Caco-2 (cell line): ENCODE measurements around the gene ARX. TPM values are rescaled to one million over a fixed set of nuclear protein-coding genes. Genes with fewer than 3 reads are reported as not detected.

Source experiments
- Bru-seq: library from RNA; stranded (reverse); fragments of 400-500 nt; gene quantifications from one replicate; lab custom pipeline; 2021; lab: Mats Ljungman, UMichigan
- BruChase-seq, 2 experiments: library from RNA; stranded (reverse); fragments of 400-500 nt; gene quantifications; one replicate each; lab custom pipeline; 2021; lab: Mats Ljungman, UMichigan
- BruUV-seq: library from RNA; stranded (reverse); fragments of 400-500 nt; replicated peaks from 2 replicates; lab custom pipeline; 2021; lab: Mats Ljungman, UMichigan
- CTCF ChIA-PET: fragments of 300-600 bp; sonication (Branson Sonifier 250); formaldehyde crosslinking; loops from one replicate; lab custom pipeline; 2022; ENCODE audit warnings: antibody characterized with exemption; lab: Charles Lee
- POLR2A ChIA-PET: fragments of 300-600 bp; sonication (Branson Sonifier 250); formaldehyde crosslinking; loops from one replicate; lab custom pipeline; 2022; ENCODE audit warnings: antibody characterized with exemption; lab: Charles Lee
- DNase-seq, 2 experiments: peaks; one replicate each; pipeline versions ENCODE4 v3.0.0 to v3.0.0-alpha.2; 2020 to 2022
- H3K27me3 ChIP-seq: replicated peaks from 2 replicates; pipeline ENCODE4 v1.6.0; 2011; ENCODE audit warnings: low read length; ENCODE audit not compliant: control insufficient read depth, insufficient read depth
- H3K36me3 ChIP-seq: 2 replicates; pipeline ENCODE4 v1.5.1; 2011; ENCODE audit warnings: low read length; ENCODE audit not compliant: control insufficient read depth, insufficient read depth
- H3K4me1 ChIP-seq: fragments of 250-450 bp; sonication (Bioruptor Pico); 2 replicates; pipeline ENCODE4 v1.5.1; 2020; ENCODE audit warnings: mild to moderate bottlenecking
- H3K4me3 ChIP-seq: 2 replicates; pipeline ENCODE4 v1.5.1; 2011; ENCODE audit warnings: low read depth, mild to moderate bottlenecking, control low read depth, low read length
- H3K9me3 ChIP-seq: fragments of 250-450 bp; sonication (Bioruptor Pico); 2 replicates; pipeline ENCODE4 v1.5.1; 2020; ENCODE audit warnings: mild to moderate bottlenecking, moderate library complexity
- H3K27ac Mint-ChIP-seq: one replicate; pipeline ENCODE4 v1.8.0; 2022; ENCODE audit warnings: mixed read lengths; ENCODE audit not compliant: unreplicated experiment
- H3K27me3 Mint-ChIP-seq: one replicate; pipeline ENCODE4 v1.8.0; 2022; ENCODE audit warnings: mixed read lengths; ENCODE audit not compliant: insufficient read depth, unreplicated experiment
- H3K36me3 Mint-ChIP-seq: one replicate; pipeline ENCODE4 v1.8.0; 2022; ENCODE audit warnings: mild to moderate bottlenecking, mixed read lengths; ENCODE audit not compliant: insufficient read depth, unreplicated experiment
- H3K4me1 Mint-ChIP-seq: one replicate; pipeline ENCODE4 v1.8.0; 2022; ENCODE audit warnings: low read depth, mixed read lengths; ENCODE audit not compliant: unreplicated experiment
- H3K4me3 Mint-ChIP-seq: one replicate; pipeline ENCODE4 v1.8.0; 2022; ENCODE audit warnings: mild to moderate bottlenecking, moderate library complexity, mixed read lengths; ENCODE audit not compliant: unreplicated experiment
- H3K9me3 Mint-ChIP-seq: one replicate; pipeline ENCODE4 v1.8.0; 2022; ENCODE audit warnings: mixed read lengths; ENCODE audit not compliant: unreplicated experiment
- CTCF ChIP-seq, 2 experiments: fragments of 200-600 bp in 1 of 2; IDR thresholded peaks; 1 replicate in 1 of 2; 2 replicates in 1 of 2; pipeline versions ENCODE4 v1.5.1 to v1.8.0; 2011 to 2022; ENCODE audit warnings: antibody characterized with exemption in 1 of 2, control low read depth in 1 of 2, inconsistent platforms in 1 of 2, low read depth in 1 of 2, low read length in 1 of 2, mild to moderate bottlenecking in 1 of 2, moderate library complexity in 1 of 2; ENCODE audit not compliant: insufficient read depth in 1 of 2, severe bottlenecking in 1 of 2, unreplicated experiment in 1 of 2
- intact Hi-C: fragments of 100-400 bp; cut with micrococcal nuclease; formaldehyde crosslinking; loops from one replicate; pipeline ENCODE4 v1.10.0; 2022; ENCODE audit not compliant: unreplicated experiment
- long read RNA-seq: library from polyadenylated mRNA; stranded (forward); transcript quantifications from one replicate; pipeline ENCODE4 v2.0.0, GENCODE V29; 2022
- total RNA-seq: library from RNA; stranded (reverse); gene quantifications from 2 replicates; pipeline ENCODE4 v1.2.3, GENCODE V29; 2022

The ARX gene
- total RNA-seq (0.49 and 0.52 TPM in 2 replicates), Bru-seq, nascent RNA (percentile 23 among the genes with signal in this experiment), BruChase-seq, experiment 1, labeled RNA remaining after a 2-hour chase (percentile 17 among the genes with signal in this experiment), BruChase-seq, experiment 2, labeled RNA remaining after a 6-hour chase (percentile 19 among the genes with signal in this experiment)
- long read RNA-seq, partial matches to known transcripts: 0 of 1 reads
- long read RNA-seq, other reads (novel, unspliced or antisense): 1 of 1 reads

GRCh38 chrX:25015486-25016360 lies at the start of gene ARX:
Gene ARX (minus strand): TSS chrX:25015965. CDS start chrX:25015737, 228 bp downstream.
- H3K9me3 Mint-ChIP-seq: no peaks in the 10 kb centered on the region
- peaks cover 20% of the 10 kb centered on the region for H3K27me3 Mint-ChIP-seq
- Histone ChIP-seq H3K4me3 (no peak within 1 kb of the TSS), H3K4me1 (no peaks in the 10 kb centered on the region), H3K9me3 (no peaks in the 10 kb centered on the region), H3K27me3 (no peaks in the 10 kb centered on the region; the same call in 1 of the 2 replicates), H3K36me3 (no peaks in the 10 kb centered on the region)
- BruUV-seq: no TSS peak
- peaks cover 6% of the 10 kb centered on the region for H3K36me3 Mint-ChIP-seq
- no peaks in the 10 kb centered on the region for H3K4me1 Mint-ChIP-seq
- peak; percentile 67 to 72 for DNase-seq
- no peak within 1 kb of the TSS for H3K27ac Mint-ChIP-seq
- no peak for TF ChIP-seq CTCF (IDR thresholded peaks at IDR 0.05; ENCODE audit: insufficient read depth in 1 of 2, low read depth in 1 of 2, low read length in 1 of 2, severe bottlenecking in 1 of 2, unreplicated experiment in 1 of 2)
- ChIA-PET CTCF (no interaction called here), POLR2A (no interaction called here)
- intact Hi-C loops: no loop called here
- peak within 1 kb of the TSS; percentile 73 for H3K4me3 Mint-ChIP-seq

DNA sequence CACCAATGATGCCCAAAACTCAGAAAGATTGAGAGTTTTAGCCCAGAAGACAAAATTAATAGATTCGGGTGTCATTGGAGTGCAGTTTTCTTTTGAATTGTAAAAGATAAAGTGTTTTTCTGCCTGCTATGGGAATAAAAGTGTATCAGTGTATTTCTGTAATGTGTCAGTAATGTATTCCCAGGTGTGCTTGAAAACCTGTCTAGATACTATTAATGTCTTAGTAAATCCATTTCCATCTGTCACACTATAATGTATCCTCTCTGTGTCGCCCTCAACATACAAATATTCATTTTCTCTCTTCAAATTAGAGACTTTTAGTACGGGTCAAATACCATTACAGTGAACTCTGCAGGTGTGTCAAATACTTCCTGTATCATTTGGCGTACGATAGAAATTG lies 43.5 kb upstream of the ARX start:
- BruUV-seq: no TSS peak
- intact Hi-C loops: no loop called here
- TF ChIP-seq CTCF (IDR thresholded peaks at IDR 0.05; ENCODE audit: insufficient read depth in 1 of 2, low read depth in 1 of 2, low read length in 1 of 2, severe bottlenecking in 1 of 2, unreplicated experiment in 1 of 2): no peak
- Histone ChIP-seq H3K36me3 (no peaks in the 10 kb centered on the region), H3K27me3 (no peaks in the 10 kb centered on the region), H3K4me1 (no peaks in the 10 kb centered on the region), H3K4me3 (no peak overlapping the region), H3K9me3 (no peaks in the 10 kb centered on the region)
- H3K36me3 Mint-ChIP-seq: no peaks in the 10 kb centered on the region
- H3K27ac Mint-ChIP-seq: no peak overlapping the region
- no peak for DNase-seq
- H3K4me3 Mint-ChIP-seq: no peak overlapping the region
- no peaks in the 10 kb centered on the region for H3K4me1 Mint-ChIP-seq
- POLR2A ChIA-PET: no interaction called here
- H3K27me3 Mint-ChIP-seq: peaks cover 3% of the 10 kb centered on the region
- H3K9me3 Mint-ChIP-seq: no peaks in the 10 kb centered on the region
- CTCF ChIA-PET: no interaction called here

DNA sequence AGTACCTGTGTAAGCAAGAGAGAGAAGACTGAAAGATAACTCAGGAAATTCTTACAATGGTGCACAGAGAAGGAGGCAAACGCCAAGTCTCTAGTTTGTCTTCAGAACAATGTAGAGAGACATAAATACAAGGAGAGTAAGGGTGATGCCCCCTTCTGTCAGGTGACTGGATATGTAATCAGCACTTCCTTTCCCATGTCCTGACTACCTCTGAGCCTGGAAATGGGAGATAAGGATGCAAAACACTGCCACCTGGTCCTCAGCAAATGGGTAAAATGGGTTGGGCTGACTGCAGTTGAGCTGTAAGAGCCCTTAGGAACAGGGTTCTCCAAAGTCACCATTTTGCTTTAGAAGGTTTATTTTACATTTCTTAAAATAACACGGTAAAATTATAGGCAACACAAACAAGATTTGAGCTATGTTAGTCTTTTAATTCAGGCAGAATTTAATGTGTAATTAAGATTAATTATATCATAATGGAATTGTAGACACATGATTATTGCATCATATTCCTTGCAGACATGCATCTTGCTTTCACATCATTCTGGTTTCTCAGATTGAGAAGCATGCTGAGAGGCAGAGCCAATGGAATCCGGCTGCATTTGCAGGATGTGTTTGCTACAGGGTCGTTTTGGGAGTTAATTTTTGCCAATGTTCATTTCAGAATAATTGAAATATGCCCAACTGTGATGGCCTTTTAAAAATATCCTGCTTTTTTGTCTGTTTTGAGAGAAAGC lies 37.2 kb upstream of the ARX start:
- Mint-ChIP-seq H3K27me3 (no peaks in the 10 kb centered on the region), H3K27ac (no peak overlapping the region)
- TF ChIP-seq CTCF (IDR thresholded peaks at IDR 0.05; ENCODE audit: insufficient read depth in 1 of 2, low read depth in 1 of 2, low read length in 1 of 2, severe bottlenecking in 1 of 2, unreplicated experiment in 1 of 2): no peak

More for the DNA sequence above, 37.2 kb upstream of the ARX start:
- intact Hi-C loops: no loop called here
- no peaks in the 10 kb centered on the region for H3K4me1 ChIP-seq
- no peak for DNase-seq
- H3K9me3 ChIP-seq: no peaks in the 10 kb centered on the region
- BruUV-seq: no TSS peak
- Mint-ChIP-seq H3K9me3 (no peaks in the 10 kb centered on the region), H3K36me3 (no peaks in the 10 kb centered on the region), H3K4me1 (peaks cover 3% of the 10 kb centered on the region), H3K4me3 (no peak overlapping the region)
- ChIA-PET POLR2A (no interaction called here), CTCF (no interaction called here)
- no peaks in the 10 kb centered on the region for H3K36me3 ChIP-seq
- H3K4me3 ChIP-seq: no peak overlapping the region
- H3K27me3 ChIP-seq: no peaks in the 10 kb centered on the region
